ENCODE results near the gene METTL1. TPM values are rescaled to one million over a fixed set of nuclear protein-coding genes. Genes with fewer than 3 reads are reported as not detected.

The METTL1 gene
- total RNA-seq, 5 donors from 2014 or later (not counting 1 experiment from before 2014, with no cell fraction given) = 10.3 to 17.4 (median 14.5) TPM

DNA sequence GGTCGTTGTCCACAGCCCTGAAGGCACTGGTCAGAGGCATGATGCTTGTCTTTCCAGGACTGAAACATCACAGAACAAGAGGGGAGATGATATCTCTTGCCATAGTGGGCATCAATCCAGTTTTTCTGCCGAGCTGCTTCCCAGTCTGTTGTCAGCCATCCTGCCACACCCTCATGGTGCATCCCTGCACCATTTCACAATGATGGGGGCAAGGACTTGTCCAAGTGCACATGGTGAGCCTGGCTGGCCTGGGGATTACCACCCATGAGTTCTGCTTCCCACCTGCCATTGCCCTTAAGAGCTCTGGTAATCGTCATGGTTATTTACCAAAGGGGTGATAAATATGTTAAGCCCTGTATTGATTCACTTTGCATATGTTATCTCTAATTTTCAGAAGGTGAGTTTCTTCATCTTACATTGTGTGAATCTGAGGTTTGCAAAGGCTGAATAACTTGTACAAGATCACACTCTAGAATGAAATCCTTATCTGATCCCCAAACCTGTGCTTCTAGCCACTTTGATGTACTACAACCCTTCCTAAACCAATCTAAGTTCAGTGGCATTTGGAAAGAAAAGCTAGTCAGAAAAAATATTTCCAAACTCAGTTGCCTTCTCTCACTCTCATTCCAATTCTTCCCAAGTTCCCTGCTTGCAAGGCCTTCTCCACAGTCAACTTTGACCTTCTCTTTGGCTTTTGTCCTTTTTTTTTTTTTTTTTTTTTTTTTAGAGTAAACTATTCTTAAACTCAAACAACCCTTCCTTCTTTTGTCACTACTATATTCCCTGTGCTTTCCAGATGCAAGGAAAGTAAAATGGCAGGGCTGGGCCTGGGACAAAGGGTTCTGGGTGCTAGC, 44.3 kb upstream of the METTL1 start:
- H3K4me3 ChIP-seq (ENCODE audit: control insufficient read depth in 1 of 2, extremely low read depth in 1 of 2, low read length in 1 of 2) = no peak overlapping the region
- peaks cover 6 to 8% (median 6%) of the 10 kb centered on the region in 3 donors for H3K4me1 Mint-ChIP-seq
- 57% methylated on average over 1 of the region's 3 CpGs for WGBS (ENCODE audit: insufficient coverage)
- H3K27me3 Mint-ChIP-seq = no peaks in the 10 kb centered on the region
- H3K36me3 Mint-ChIP-seq = peaks cover 14% of the 10 kb centered on the region
- H3K27me3 ChIP-seq (replicated peaks in 1 of 2; ENCODE audit: control insufficient read depth in 2 of 2, extremely low read depth in 1 of 2, insufficient read depth in 2 of 2, low read length in 1 of 2) = no peaks in the 10 kb centered on the region
- no peaks in the 10 kb centered on the region for H3K4me1 ChIP-seq (ENCODE audit: control insufficient read depth in 1 of 2, extremely low read depth in 1 of 2, insufficient read depth in 2 of 2, low read length in 2 of 2)
- H3K36me3 ChIP-seq (ENCODE audit: control insufficient read depth in 2 of 2, extremely low read depth in 1 of 2, insufficient read depth in 1 of 2, low read length in 1 of 2) = peaks cover 3 to 8% of the 10 kb centered on the region in 2 donors
- no peaks in the 10 kb centered on the region for H3K9me3 Mint-ChIP-seq
- DNase-seq = no peak
- POLR2A ChIA-PET = no interaction called here
- no peaks in the 10 kb centered on the region for H3K9me3 ChIP-seq
- CTCF ChIA-PET = no interaction called here
- ATAC-seq (replicated peaks in 1 of 4) = no peak
- no peak overlapping the region for H3K4me3 Mint-ChIP-seq
- peak overlapping the region in 1 of 2 donors; percentile 16 for H3K27ac Mint-ChIP-seq
- H3K27ac ChIP-seq (ENCODE audit: low read length) = no peak overlapping the region

DNA sequence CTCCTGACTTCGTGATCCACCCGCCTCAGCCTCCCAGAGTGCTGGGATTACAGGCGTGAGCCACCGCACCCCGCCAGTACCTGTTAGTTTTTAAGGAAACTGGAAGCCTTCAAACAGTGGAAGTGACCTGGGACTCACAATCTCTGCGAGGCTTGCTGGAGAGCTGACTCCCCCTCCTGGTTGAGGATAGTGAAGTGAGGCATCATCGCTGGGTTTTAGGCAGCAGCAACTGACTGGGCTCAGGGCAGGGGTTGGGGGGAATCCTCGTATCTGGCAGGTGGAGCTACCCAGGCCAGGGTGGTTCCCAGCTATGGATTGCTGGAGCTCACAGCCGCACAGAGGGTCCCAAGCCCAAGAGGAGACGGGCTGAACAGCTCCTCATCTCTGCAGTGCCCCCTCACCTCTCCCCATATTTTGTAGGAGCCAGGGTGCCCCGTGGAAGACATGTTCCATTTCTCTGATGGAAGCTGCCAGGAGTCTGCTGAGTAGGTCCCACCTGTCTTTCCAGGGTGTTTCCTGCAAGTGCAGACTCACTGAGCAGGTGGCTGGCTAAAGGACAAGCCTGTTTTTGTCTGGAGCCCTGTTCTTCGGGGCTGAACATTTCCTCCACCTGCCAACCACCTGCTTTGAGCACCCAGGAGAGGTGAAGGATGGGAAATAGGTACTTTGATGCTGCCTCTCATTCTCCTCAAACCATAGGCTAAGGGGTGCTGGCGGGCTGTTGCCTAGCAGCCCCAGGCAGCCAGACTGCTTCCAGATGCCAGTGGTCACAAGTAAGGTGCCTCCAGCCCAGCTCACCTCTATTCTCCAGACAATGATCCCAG, 43.5 kb upstream of the METTL1 start:
- no peaks in the 10 kb centered on the region for H3K27me3 ChIP-seq (replicated peaks in 1 of 2; ENCODE audit: control insufficient read depth in 2 of 2, extremely low read depth in 1 of 2, insufficient read depth in 2 of 2, low read length in 1 of 2)
- no peaks in the 10 kb centered on the region for H3K4me1 ChIP-seq (ENCODE audit: control insufficient read depth in 1 of 2, extremely low read depth in 1 of 2, insufficient read depth in 2 of 2, low read length in 2 of 2)
- no peak overlapping the region for H3K4me3 Mint-ChIP-seq
- ChIA-PET POLR2A (no interaction called here), CTCF (interaction anchor here in 1 of 2 donors (0.6 kb wide), 1 partner anchor 708 kb away, joined by 3 read pairs; no protein-coding TSS in a partner anchor)
- H3K27ac Mint-ChIP-seq = no peak overlapping the region
- peaks cover 3 to 11% of the 10 kb centered on the region in 2 donors for H3K36me3 ChIP-seq (ENCODE audit: control insufficient read depth in 2 of 2, extremely low read depth in 1 of 2, insufficient read depth in 1 of 2, low read length in 1 of 2)
- ATAC-seq (replicated peaks in 1 of 4) (peak in 2 of 4 experiments; percentile 70 to 74), DNase-seq (no peak)
- H3K36me3 Mint-ChIP-seq = peaks cover 21% of the 10 kb centered on the region
- no peaks in the 10 kb centered on the region for H3K9me3 Mint-ChIP-seq
- no peaks in the 10 kb centered on the region for H3K9me3 ChIP-seq
- peaks cover 6 to 8% (median 6%) of the 10 kb centered on the region in 3 donors for H3K4me1 Mint-ChIP-seq
- H3K4me3 ChIP-seq (ENCODE audit: control insufficient read depth in 1 of 2, extremely low read depth in 1 of 2, low read length in 1 of 2) = no peak overlapping the region
- 96% methylated on average over 7 of the region's 13 CpGs for WGBS (ENCODE audit: insufficient coverage)
- no peak overlapping the region for H3K27ac ChIP-seq (ENCODE audit: low read length)
- H3K27me3 Mint-ChIP-seq = no peaks in the 10 kb centered on the region

GRCh38 chr12:57813971-57814772, 42.3 kb upstream of the METTL1 start:
- no peaks in the 10 kb centered on the region for H3K9me3 ChIP-seq
- no peak overlapping the region for H3K4me3 ChIP-seq (ENCODE audit: control insufficient read depth in 1 of 2, extremely low read depth in 1 of 2, low read length in 1 of 2)
- H3K27ac Mint-ChIP-seq = no peak overlapping the region
- H3K4me1 Mint-ChIP-seq = peaks cover 6 to 8% (median 6%) of the 10 kb centered on the region in 3 donors
- no peaks in the 10 kb centered on the region for H3K9me3 Mint-ChIP-seq
- H3K27me3 ChIP-seq (replicated peaks in 1 of 2; ENCODE audit: control insufficient read depth in 2 of 2, extremely low read depth in 1 of 2, insufficient read depth in 2 of 2, low read length in 1 of 2) = no peaks in the 10 kb centered on the region
- H3K27me3 Mint-ChIP-seq = no peaks in the 10 kb centered on the region
- peaks cover 22% of the 10 kb centered on the region for H3K36me3 Mint-ChIP-seq
- WGBS (ENCODE audit: insufficient coverage) = 90% methylated on average over 9 of the region's 17 CpGs
- peaks cover 3 to 9% of the 10 kb centered on the region in 2 donors for H3K36me3 ChIP-seq (ENCODE audit: control insufficient read depth in 2 of 2, extremely low read depth in 1 of 2, insufficient read depth in 1 of 2, low read length in 1 of 2)
- DNase-seq (no peak), ATAC-seq (replicated peaks in 1 of 4) (no peak)
- H3K27ac ChIP-seq (ENCODE audit: low read length) = no peak overlapping the region
- ChIA-PET POLR2A (no interaction called here), CTCF (no interaction called here)
- H3K4me3 Mint-ChIP-seq = no peak overlapping the region
- H3K4me1 ChIP-seq (ENCODE audit: control insufficient read depth in 1 of 2, extremely low read depth in 1 of 2, insufficient read depth in 2 of 2, low read length in 2 of 2) = no peaks in the 10 kb centered on the region

GRCh38 chr12:57813111-57813970, 41.4 kb upstream of the METTL1 start:
- peaks cover 0 to 6% (median 5%) of the 10 kb centered on the region in 3 donors for H3K4me1 Mint-ChIP-seq
- no peaks in the 10 kb centered on the region for H3K9me3 ChIP-seq
- H3K27me3 ChIP-seq (replicated peaks in 1 of 2; ENCODE audit: control insufficient read depth in 2 of 2, extremely low read depth in 1 of 2, insufficient read depth in 2 of 2, low read length in 1 of 2) = no peaks in the 10 kb centered on the region
- peaks cover 3 to 15% of the 10 kb centered on the region in 2 donors for H3K36me3 ChIP-seq (ENCODE audit: control insufficient read depth in 2 of 2, extremely low read depth in 1 of 2, insufficient read depth in 1 of 2, low read length in 1 of 2)
- no peaks in the 10 kb centered on the region for H3K4me1 ChIP-seq (ENCODE audit: control insufficient read depth in 1 of 2, extremely low read depth in 1 of 2, insufficient read depth in 2 of 2, low read length in 2 of 2)
- H3K4me3 Mint-ChIP-seq = no peak overlapping the region
- no peak overlapping the region for H3K4me3 ChIP-seq (ENCODE audit: control insufficient read depth in 1 of 2, extremely low read depth in 1 of 2, low read length in 1 of 2)
- DNase-seq (no peak), ATAC-seq (replicated peaks in 1 of 4) (no peak)
- ChIA-PET CTCF (interaction anchor here in 1 of 2 donors (0.5 kb wide), 1 partner anchor 33 kb away, joined by 7 read pairs; the partner anchor contains the start of gene CTDSP2), POLR2A (interaction anchor here (0.6 to 0.7 kb wide), 2 partner anchors 20 to 31 kb away, joined by 3 to 13 read pairs; no protein-coding TSS in a partner anchor)
- 79% methylated on average over 10 of the region's 14 CpGs for WGBS (ENCODE audit: insufficient coverage)
- no peaks in the 10 kb centered on the region for H3K9me3 Mint-ChIP-seq
- no peaks in the 10 kb centered on the region for H3K27me3 Mint-ChIP-seq
- H3K27ac Mint-ChIP-seq = no peak overlapping the region
- no peak overlapping the region for H3K27ac ChIP-seq (ENCODE audit: low read length)
- H3K36me3 Mint-ChIP-seq = peaks cover 18% of the 10 kb centered on the region

- POLR2A ChIA-PET = interaction anchor here in 1 of 2 donors (0.5 kb wide), 1 partner anchor 98 kb away, joined by 3 read pairs; no protein-coding TSS in a partner anchor
- Mint-ChIP-seq H3K27me3 (no peaks in the 10 kb centered on the region), H3K4me3 (no peak overlapping the region), H3K27ac (no peak overlapping the region), H3K36me3 (peaks cover 24% of the 10 kb centered on the region), H3K9me3 (no peaks in the 10 kb centered on the region), H3K4me1 (peaks cover 0 to 5% (median 3%) of the 10 kb centered on the region in 3 donors)
- Histone ChIP-seq H3K27me3 (replicated peaks in 1 of 2; ENCODE audit: control insufficient read depth in 2 of 2, extremely low read depth in 1 of 2, insufficient read depth in 2 of 2, low read length in 1 of 2) (no peaks in the 10 kb centered on the region), H3K4me3 (ENCODE audit: control insufficient read depth in 1 of 2, extremely low read depth in 1 of 2, low read length in 1 of 2) (no peak overlapping the region), H3K9me3 (no peaks in the 10 kb centered on the region), H3K4me1 (ENCODE audit: control insufficient read depth in 1 of 2, extremely low read depth in 1 of 2, insufficient read depth in 2 of 2, low read length in 2 of 2) (no peaks in the 10 kb centered on the region), H3K27ac (ENCODE audit: low read length) (no peak overlapping the region), H3K36me3 (ENCODE audit: control insufficient read depth in 2 of 2, extremely low read depth in 1 of 2, insufficient read depth in 1 of 2, low read length in 1 of 2) (peaks cover 7 to 27% of the 10 kb centered on the region in 2 donors)
- ATAC-seq (replicated peaks in 1 of 4) (no peak), DNase-seq (no peak)
- WGBS (ENCODE audit: insufficient coverage) = 85% methylated on average over 2 of the region's 10 CpGs
- CTCF ChIA-PET = no interaction called here
Measured at GRCh38 chr12:57811028-57811755, 39.3 kb upstream of the METTL1 start.

Data from T-cell (primary cell).